Measurements from ENCODE around the gene NEDD4.

DNA sequence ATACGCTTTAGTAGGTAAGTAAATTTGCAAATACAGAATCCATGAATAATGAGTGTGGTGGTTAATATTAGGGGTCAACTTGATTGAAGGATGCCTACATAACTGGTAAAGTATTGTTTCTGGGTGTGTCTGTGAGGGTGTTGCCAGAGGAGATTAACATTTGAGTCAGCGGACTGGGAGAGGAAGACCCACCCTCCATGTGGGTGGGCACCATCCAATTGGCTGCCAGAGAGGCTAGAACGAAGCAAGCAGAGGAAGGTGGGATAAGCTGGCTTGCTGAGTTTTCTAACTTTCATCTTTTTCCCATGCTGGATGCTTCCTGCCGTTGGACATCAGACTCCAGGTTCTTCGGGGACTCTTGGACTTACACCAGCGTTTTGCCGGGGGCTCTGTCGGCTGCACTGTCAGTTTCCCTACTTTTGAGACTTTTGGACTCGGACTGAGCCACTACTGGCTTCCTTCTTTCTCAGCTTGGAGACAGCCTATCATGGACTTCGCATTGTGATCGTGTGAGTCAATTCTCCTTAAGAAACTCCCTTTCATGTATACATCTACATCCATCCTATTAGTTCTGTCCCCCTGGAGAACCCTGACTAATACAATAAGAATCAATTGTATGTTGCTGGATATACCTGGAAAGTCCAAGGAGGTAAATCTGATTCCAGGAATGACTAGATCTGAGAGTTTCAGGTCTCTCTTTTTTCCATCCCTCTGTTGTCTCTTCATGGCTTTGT is 25.8 kb upstream of the NEDD4 start:
- TF ChIP-seq, protein P1, sequence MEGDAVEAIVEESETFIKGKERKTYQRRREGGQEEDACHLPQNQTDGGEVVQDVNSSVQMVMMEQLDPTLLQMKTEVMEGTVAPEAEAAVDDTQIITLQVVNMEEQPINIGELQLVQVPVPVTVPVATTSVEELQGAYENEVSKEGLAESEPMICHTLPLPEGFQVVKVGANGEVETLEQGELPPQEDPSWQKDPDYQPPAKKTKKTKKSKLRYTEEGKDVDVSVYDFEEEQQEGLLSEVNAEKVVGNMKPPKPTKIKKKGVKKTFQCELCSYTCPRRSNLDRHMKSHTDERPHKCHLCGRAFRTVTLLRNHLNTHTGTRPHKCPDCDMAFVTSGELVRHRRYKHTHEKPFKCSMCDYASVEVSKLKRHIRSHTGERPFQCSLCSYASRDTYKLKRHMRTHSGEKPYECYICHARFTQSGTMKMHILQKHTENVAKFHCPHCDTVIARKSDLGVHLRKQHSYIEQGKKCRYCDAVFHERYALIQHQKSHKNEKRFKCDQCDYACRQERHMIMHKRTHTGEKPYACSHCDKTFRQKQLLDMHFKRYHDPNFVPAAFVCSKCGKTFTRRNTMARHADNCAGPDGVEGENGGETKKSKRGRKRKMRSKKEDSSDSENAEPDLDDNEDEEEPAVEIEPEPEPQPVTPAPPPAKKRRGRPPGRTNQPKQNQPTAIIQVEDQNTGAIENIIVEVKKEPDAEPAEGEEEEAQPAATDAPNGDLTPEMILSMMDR (IDR thresholded peaks at IDR 0.05; ENCODE audit: low read length), result no peak
- TF ChIP-seq EZH2 (IDR thresholded peaks at IDR 0.05; ENCODE audit: borderline replicate concordance, low read length), result no peak

Data from OCI-LY1 (cell line).